Calu3 (cell line): Measurements from ENCODE around the gene HSF2. TPM values are rescaled to one million over a fixed set of nuclear protein-coding genes. Genes with fewer than 3 reads are reported as not detected.

Experiments
- BruUV-seq: library from RNA; stranded (reverse); fragments of 400-500 nt; replicated peaks from 2 replicates; lab custom pipeline; 2021; lab: Mats Ljungman, UMichigan
- CTCF ChIA-PET: fragments of 300-600 bp; sonication (Branson Sonifier 250); formaldehyde crosslinking; loops from one replicate; lab custom pipeline; 2022; ENCODE audit warnings: antibody characterized with exemption; lab: Charles Lee
- DNase-seq: peaks from one replicate; pipeline ENCODE4 v3.0.0; 2022
- H3K27ac Mint-ChIP-seq: one replicate; pipeline ENCODE4 v1.8.0; 2022; ENCODE audit warnings: mixed read lengths; ENCODE audit not compliant: unreplicated experiment
- H3K27me3 Mint-ChIP-seq: one replicate; pipeline ENCODE4 v1.8.0; 2022; ENCODE audit warnings: mixed read lengths; ENCODE audit not compliant: unreplicated experiment
- H3K36me3 Mint-ChIP-seq: one replicate; pipeline ENCODE4 v1.8.0; 2022; ENCODE audit warnings: mild to moderate bottlenecking, moderate library complexity, mixed read lengths; ENCODE audit not compliant: insufficient read depth, unreplicated experiment
- H3K4me1 Mint-ChIP-seq: one replicate; pipeline ENCODE4 v1.8.0; 2022; ENCODE audit warnings: mild to moderate bottlenecking, low read depth, mixed read lengths; ENCODE audit not compliant: unreplicated experiment
- H3K4me3 Mint-ChIP-seq: one replicate; pipeline ENCODE4 v1.8.0; 2022; ENCODE audit warnings: mild to moderate bottlenecking, low read depth, moderate library complexity, mixed read lengths; ENCODE audit not compliant: unreplicated experiment
- H3K9me3 Mint-ChIP-seq: one replicate; pipeline ENCODE4 v1.8.0; 2022; ENCODE audit warnings: low read depth, mixed read lengths; ENCODE audit not compliant: unreplicated experiment
- intact Hi-C: fragments of 100-400 bp; cut with micrococcal nuclease; formaldehyde crosslinking; loops from one replicate; pipeline ENCODE4 v1.10.0; 2022; ENCODE audit not compliant: unreplicated experiment
- total RNA-seq: library from RNA; stranded (reverse); gene quantifications from 2 replicates; pipeline ENCODE4 v1.2.3, GENCODE V29; 2022
- TF ChIP-seq, protein P1 (sequence below): fragments of 200-600 bp; IDR thresholded peaks from one replicate; pipeline ENCODE4 v1.8.0; 2022; ENCODE audit warnings: antibody characterized with exemption; ENCODE audit not compliant: unreplicated experiment

The HSF2 gene
- total RNA-seq, 1 experiment from 2014 or later: 10.6 TPM

DNA sequence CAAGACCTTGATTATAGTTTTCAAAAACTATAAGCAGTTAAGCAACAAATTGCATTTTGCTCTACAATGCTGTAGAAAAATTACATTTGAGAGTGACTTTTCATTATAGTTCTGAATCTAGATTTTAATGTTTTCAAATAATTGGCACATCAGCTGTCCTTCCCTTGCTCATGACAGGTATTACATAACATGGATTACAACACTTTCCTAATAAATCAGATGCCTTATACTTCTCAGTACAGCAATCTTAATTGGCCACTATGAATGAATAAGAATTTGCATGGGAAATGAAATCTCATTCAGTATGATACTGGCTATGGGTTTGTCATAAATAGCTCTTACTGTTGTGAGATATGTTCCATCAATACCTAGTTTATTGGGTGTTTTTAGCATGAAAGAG, 29.9 kb downstream of the HSF2 start:
- no peaks in the 10 kb centered on the region for H3K27me3 Mint-ChIP-seq
- no peak for DNase-seq
- CTCF ChIA-PET: no interaction called here
- intact Hi-C loops: no loop called here
- no peaks in the 10 kb centered on the region for H3K9me3 Mint-ChIP-seq
- H3K27ac Mint-ChIP-seq: no peak overlapping the region
- no peaks in the 10 kb centered on the region for H3K4me1 Mint-ChIP-seq
- H3K4me3 Mint-ChIP-seq: no peak overlapping the region
- TF ChIP-seq, protein P1, sequence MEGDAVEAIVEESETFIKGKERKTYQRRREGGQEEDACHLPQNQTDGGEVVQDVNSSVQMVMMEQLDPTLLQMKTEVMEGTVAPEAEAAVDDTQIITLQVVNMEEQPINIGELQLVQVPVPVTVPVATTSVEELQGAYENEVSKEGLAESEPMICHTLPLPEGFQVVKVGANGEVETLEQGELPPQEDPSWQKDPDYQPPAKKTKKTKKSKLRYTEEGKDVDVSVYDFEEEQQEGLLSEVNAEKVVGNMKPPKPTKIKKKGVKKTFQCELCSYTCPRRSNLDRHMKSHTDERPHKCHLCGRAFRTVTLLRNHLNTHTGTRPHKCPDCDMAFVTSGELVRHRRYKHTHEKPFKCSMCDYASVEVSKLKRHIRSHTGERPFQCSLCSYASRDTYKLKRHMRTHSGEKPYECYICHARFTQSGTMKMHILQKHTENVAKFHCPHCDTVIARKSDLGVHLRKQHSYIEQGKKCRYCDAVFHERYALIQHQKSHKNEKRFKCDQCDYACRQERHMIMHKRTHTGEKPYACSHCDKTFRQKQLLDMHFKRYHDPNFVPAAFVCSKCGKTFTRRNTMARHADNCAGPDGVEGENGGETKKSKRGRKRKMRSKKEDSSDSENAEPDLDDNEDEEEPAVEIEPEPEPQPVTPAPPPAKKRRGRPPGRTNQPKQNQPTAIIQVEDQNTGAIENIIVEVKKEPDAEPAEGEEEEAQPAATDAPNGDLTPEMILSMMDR: no peak
- BruUV-seq: no TSS peak
- peaks cover 4% of the 10 kb centered on the region for H3K36me3 Mint-ChIP-seq

DNA sequence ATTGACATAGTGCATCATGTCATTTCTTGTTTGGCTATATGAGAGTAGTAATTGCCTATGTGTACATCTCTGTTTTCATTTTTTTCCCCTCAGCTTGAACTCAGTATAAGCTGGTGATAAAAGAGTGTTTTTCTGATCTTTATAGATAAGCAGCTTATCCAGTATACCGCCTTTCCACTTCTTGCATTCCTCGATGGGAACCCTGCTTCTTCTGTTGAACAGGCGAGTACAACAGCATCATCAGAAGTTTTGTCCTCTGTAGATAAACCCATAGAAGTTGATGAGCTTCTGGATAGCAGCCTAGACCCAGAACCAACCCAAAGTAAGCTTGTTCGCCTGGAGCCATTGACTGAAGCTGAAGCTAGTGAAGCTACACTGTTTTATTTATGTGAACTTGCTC, 32.3 kb downstream of the HSF2 start:
- no TSS peak for BruUV-seq

DNA sequence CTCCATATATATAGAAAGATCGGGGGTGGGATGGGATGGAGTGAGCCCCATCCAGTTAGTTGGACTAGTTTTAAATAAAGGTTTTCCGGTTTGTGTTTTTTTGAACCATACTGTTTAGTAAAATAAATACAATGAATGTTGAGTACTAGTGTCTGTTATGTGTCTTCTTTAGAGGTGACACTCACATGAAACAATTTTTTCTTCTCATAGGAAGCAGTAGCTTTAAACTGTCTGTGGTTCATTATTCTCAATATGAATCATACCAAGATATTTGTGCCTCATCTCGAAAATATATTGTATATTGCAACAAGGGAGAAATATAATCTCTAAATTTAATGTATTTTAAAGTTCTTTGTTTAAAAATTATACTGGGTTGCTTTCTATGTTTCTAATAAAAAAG, 33.4 kb downstream of the HSF2 start:
- Mint-ChIP-seq H3K36me3 (peaks cover 18% of the 10 kb centered on the region), H3K27me3 (no peaks in the 10 kb centered on the region), H3K9me3 (no peaks in the 10 kb centered on the region), H3K4me1 (no peaks in the 10 kb centered on the region), H3K27ac (no peak overlapping the region), H3K4me3 (no peak overlapping the region)
- BruUV-seq: no TSS peak
- TF ChIP-seq, protein P1: no peak
- no peak for DNase-seq
- CTCF ChIA-PET: no interaction called here
- intact Hi-C loops: no loop called here

More for the DNA sequence above, 32.3 kb downstream of the HSF2 start:
- H3K9me3 Mint-ChIP-seq: no peaks in the 10 kb centered on the region
- H3K36me3 Mint-ChIP-seq: peaks cover 16% of the 10 kb centered on the region
- TF ChIP-seq, protein P1: no peak
- intact Hi-C loops: no loop called here
- no peak overlapping the region for H3K4me3 Mint-ChIP-seq
- CTCF ChIA-PET: interaction anchor here (0.6 kb wide), 2 partner anchors 20 to 147 kb away, joined by 3 to 4 read pairs; no protein-coding TSS in a partner anchor
- H3K27ac Mint-ChIP-seq: no peak overlapping the region
- no peaks in the 10 kb centered on the region for H3K4me1 Mint-ChIP-seq
- no peak for DNase-seq
- H3K27me3 Mint-ChIP-seq: no peaks in the 10 kb centered on the region

DNA sequence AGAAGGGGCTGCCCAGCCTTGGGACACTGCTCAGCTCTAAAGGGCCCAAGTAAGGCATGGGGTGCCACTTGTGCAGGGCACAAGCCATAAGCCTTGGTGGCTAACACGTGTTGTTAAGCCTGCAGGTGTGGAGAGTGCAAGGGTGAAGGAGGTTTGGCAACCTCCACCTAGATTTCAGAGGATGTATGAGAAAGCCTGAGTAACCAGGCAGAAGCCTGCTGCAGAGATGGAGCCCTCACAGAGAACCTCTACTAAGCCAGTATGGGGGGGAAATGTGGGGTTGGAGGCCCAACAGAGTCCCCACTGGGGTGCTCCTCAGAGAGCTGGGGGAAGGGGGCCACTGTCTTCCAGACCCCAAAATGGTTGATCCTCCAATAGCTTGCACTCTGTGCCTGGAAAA, 39.5 kb downstream of the HSF2 start:
- peaks cover 9% of the 10 kb centered on the region for H3K9me3 Mint-ChIP-seq
- H3K4me1 Mint-ChIP-seq: no peaks in the 10 kb centered on the region
- CTCF ChIA-PET: no interaction called here
- BruUV-seq: no TSS peak
- H3K4me3 Mint-ChIP-seq: no peak overlapping the region
- intact Hi-C loops: no loop called here
- no peak for DNase-seq
- TF ChIP-seq, protein P1: no peak
- H3K27ac Mint-ChIP-seq: no peak overlapping the region
- H3K27me3 Mint-ChIP-seq: no peaks in the 10 kb centered on the region
- peaks cover 32% of the 10 kb centered on the region for H3K36me3 Mint-ChIP-seq
